GM13976 (cell line): Measurements from ENCODE around the gene NKD1.

Source experiments
- DNase-seq: peaks from one replicate; pipeline ENCODE4 v3.0.0; 2012; ENCODE audit warnings: low spot score
- CTCF ChIP-seq: IDR thresholded peaks from 2 replicates; pipeline ENCODE4 v1.5.1; 2012; ENCODE audit warnings: borderline replicate concordance, mild to moderate bottlenecking; ENCODE audit not compliant: insufficient read depth; ENCODE audit errors: extremely low read depth, missing control alignments, control extremely low read depth
- in situ Hi-C: fragments of 300-500 bp; cut with MboI; formaldehyde crosslinking; loops from one replicate; pipeline ENCODE4 v1.12.0; 2022; ENCODE audit warnings: low sequenced_read_pairs, mixed read lengths, inconsistent platforms; ENCODE audit not compliant: unreplicated experiment

The NKD1 gene

GRCh38 chr16:50525262-50525661 is 22.9 kb upstream of the NKD1 start:
- no peak for DNase-seq
- no peak for TF ChIP-seq CTCF
- in situ Hi-C loops = no loop called here

- TF ChIP-seq CTCF = no peak
- in situ Hi-C loops = no loop called here
These were observed 22.5 kb upstream of the NKD1 start for GRCh38 chr16:50525716-50526115.

DNA sequence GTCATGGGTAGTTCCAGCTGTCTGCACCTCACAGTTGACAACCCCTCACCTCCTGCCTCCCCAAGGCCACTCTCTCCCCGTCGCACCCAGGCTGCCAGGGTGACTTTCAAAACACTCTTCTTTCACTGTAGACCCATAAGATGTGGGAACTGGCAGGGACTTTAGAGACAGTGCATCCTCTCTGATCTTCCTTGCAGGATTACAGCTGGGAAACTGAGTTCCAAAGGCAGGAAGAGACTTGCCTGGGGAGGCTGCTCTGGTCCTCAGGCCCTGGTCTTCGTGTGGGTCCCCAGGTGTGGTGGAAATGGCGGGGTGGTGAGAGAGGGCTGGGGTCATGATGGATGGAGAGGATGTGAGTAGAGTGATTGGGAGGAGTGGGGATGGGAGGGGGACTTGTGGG is 21.9 kb upstream of the NKD1 start:
- in situ Hi-C loops = no loop called here
- no peak for TF ChIP-seq CTCF
- no peak for DNase-seq

More at GRCh38 chr16:50525716-50526115, 22.5 kb upstream of the NKD1 start:
- DNase-seq = no peak

DNA sequence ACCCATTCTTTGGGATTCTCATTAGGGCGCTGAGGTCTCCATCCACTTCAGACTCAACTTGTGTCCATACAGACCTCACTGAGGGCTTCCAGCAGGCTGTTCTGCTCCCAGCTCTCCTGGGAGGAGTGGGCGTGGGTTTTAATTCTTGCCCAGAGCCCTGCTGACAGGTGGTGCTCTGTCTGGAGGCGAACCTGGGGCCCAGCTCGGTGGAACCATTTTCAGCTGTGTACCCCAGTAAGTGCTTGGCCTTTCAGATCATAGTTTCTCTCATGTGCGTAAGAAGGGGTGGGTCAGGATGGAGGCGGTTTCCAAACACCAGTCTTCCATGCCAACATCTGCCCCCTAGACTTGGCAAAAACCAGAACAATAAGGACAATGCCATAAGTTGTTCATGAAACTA is 21.4 kb upstream of the NKD1 start:
- DNase-seq = no peak
- in situ Hi-C loops = no loop called here
- no peak for TF ChIP-seq CTCF

DNA sequence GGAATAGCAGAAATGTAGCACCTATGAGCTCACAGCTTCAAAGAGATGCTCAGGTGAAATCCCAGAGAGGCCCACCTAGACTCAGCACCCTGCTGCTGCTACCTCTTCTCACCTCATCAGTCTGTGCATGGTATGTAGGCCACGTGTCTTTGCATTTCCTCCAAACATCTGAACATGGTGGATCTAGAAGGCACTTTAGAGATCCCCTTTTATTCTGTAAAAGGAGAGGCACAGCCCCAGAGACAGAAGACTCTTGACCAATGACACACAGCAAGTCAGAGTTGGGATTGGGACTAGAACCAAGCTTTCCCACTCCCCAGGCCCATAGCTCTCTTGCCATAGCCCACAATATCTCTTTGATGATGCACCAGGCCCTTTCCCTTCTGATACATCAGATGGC is 19.4 kb upstream of the NKD1 start:
- in situ Hi-C loops = no loop called here
- TF ChIP-seq CTCF = no peak
- DNase-seq = no peak

DNA sequence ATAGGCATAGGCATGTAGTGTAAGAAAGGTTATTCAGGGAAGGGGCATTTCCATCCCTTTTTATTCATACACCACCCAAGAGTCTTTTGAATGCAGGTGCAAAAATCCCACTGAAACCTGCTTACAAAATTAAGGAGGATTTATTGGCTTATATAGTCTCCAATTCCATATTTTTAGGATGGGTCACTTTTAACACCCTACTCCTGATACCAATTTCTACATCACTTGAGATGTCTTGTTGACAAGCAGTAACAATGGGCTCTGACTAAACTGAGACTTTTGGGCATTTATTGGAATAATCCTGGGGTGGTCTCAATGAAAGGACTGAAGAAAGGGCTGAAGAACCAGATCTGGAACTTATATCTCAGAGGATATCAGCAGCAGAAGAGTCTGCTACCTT is 18.9 kb upstream of the NKD1 start:
- in situ Hi-C loops = no loop called here
- DNase-seq = no peak
- no peak for TF ChIP-seq CTCF

DNA sequence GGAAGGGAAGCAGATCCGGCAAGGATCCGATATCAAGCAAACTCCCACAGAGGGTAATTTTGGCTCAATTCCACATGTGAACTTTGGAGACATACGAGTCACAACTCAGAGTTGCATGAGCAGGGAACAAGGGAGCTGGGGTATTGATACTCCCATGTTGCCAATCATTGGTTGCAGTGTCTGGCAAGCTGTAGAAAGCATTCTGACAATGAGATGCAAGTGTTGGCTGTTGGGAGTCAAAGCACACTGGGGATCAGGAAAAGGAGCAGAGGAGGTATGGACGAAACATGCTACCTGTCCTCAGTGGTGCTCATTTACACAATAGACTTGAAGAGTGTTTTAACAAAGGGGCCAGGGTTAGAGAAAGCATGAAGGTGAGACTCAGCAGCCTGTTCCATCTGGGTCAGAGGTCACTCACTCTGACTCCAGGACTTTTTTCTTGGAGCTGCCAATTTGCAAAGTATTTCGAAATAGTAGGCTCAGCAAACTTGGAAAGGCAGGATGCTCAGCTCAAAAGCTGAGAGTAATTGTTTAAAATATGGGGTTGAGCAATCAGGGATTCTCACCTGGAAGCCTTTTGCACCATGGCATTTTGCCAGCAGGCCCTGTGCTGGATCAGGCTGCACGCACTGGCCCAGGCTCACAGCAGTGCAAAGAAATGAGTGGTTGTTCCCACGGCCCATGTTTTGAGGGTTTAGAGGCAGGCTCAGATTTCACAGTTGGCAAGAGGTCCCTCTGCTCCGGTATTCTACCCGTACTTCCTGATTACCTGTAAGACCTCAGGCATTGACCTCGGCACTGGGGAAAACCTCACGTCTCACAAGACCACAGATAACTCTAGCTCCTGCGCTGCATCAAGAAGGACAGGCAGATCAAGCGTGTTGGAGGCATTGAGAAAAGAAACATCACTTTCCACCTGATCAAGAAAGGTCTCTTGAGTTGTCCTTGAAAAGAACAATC is 17.6 kb upstream of the NKD1 start:
- in situ Hi-C loops = no loop called here
- DNase-seq = no peak
- TF ChIP-seq CTCF = no peak
